SK-N-MC (cell line): Measurements from ENCODE around the gene AHNAK.
"Not testable (repeated sequence)": the region's sequence is repeated elsewhere in the genome, so short reads cannot be mapped to it uniquely, and the experiment has no call there.

ENCODE experiments used
- DNase-seq: peaks from one replicate; pipeline ENCODE4 v3.0.0-alpha.2; 2011; ENCODE audit warnings: low read depth, low spot score
- H3K27ac ChIP-seq: fragments of 200-600 bp; sonication (generic); 2 replicates; pipeline ENCODE4 v1.5.1; 2016; ENCODE audit warnings: mixed run types
- H3K36me3 ChIP-seq: fragments of 200-600 bp; sonication (generic); 2 replicates; pipeline ENCODE4 v1.6.1; 2017; ENCODE audit warnings: antibody characterized with exemption, low read length, mixed read lengths; ENCODE audit not compliant: insufficient read depth
- H3K4me3 ChIP-seq: fragments of 200-600 bp; sonication (generic); 2 replicates; pipeline ENCODE4 v1.5.1; 2016
- H3K9ac ChIP-seq: fragments of 200-600 bp; sonication (generic); 2 replicates; pipeline ENCODE4 v1.8.0; 2017; ENCODE audit warnings: mixed run types, mixed read lengths; ENCODE audit not compliant: insufficient read length
- H3K9me3 ChIP-seq: fragments of 200-600 bp; sonication (generic); 2 replicates; pipeline ENCODE4 v1.6.1; 2017; ENCODE audit warnings: low read depth, mild to moderate bottlenecking, antibody characterized with exemption, low read length, moderate library complexity, mixed read lengths
- EZH2 ChIP-seq: fragments of 200-600 bp; sonication (generic); IDR thresholded peaks from one replicate; pipeline ENCODE4 v1.6.1; 2017; ENCODE audit warnings: antibody characterized with exemption
- FOXP2 ChIP-seq: optimal IDR thresholded peaks from 2 replicates; pipeline ENCODE3; 2011; ENCODE audit warnings: mild to moderate bottlenecking, moderate library complexity; ENCODE audit not compliant: insufficient read depth; ENCODE audit errors: extremely low read length, control extremely low read depth
- POLR2AphosphoS5 ChIP-seq: IDR thresholded peaks from 2 replicates; pipeline ENCODE4 v1.6.1; 2012; ENCODE audit warnings: mild to moderate bottlenecking, low read depth, low read length, borderline replicate concordance

The AHNAK gene

DNA sequence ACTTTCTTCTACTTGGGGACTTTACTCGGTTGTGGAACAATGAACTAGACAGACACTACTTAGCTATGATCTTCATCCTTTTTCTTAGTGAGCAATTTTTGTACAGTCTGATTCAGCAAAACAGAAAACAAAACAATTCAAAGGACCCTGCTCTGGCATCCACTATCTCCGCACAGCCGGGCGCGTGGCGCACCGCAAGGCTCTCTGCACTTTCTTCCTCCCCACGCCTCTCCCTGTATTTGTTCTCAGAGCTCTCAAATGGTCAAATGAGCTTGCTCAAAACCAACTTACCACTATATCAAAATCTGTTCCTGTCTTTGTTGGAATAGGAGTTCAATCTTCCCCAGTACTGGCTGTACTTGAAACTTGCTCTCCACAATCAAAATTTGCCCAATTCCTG is 19.6 kb upstream of the AHNAK start:
- Histone ChIP-seq H3K9ac (peak overlapping the region; percentile 25), H3K27ac (peak overlapping the region; percentile 54; the same call in 1 of the 2 replicates), H3K9me3 (no peaks in the 10 kb centered on the region), H3K4me3 (no peak overlapping the region), H3K36me3 (peaks cover 91% of the 10 kb centered on the region)
- DNase-seq, result no peak
- TF ChIP-seq POLR2AphosphoS5 (no peak), EZH2 (no peak), FOXP2 (no peak)

GRCh38 chr11:62565100-62565802 is 18.6 kb upstream of the AHNAK start:
- peaks cover 90% of the 10 kb centered on the region for H3K36me3 ChIP-seq
- no peaks in the 10 kb centered on the region for H3K9me3 ChIP-seq
- H3K27ac ChIP-seq, result no peak overlapping the region
- no peak overlapping the region for H3K4me3 ChIP-seq
- TF ChIP-seq POLR2AphosphoS5 (no peak), EZH2 (no peak), FOXP2 (no peak)
- DNase-seq, result no peak
- no peak overlapping the region for H3K9ac ChIP-seq

- H3K4me3 ChIP-seq, DNase-seq, H3K9me3 ChIP-seq, H3K9ac ChIP-seq: not testable (repeated sequence)
- Histone ChIP-seq H3K27ac (peak overlapping the region; percentile 37; the same call in 1 of the 2 replicates), H3K36me3 (peaks cover 93% of the 10 kb centered on the region)
These were observed 15.1 kb upstream of the AHNAK start for GRCh38 chr11:62561677-62562230.

DNA sequence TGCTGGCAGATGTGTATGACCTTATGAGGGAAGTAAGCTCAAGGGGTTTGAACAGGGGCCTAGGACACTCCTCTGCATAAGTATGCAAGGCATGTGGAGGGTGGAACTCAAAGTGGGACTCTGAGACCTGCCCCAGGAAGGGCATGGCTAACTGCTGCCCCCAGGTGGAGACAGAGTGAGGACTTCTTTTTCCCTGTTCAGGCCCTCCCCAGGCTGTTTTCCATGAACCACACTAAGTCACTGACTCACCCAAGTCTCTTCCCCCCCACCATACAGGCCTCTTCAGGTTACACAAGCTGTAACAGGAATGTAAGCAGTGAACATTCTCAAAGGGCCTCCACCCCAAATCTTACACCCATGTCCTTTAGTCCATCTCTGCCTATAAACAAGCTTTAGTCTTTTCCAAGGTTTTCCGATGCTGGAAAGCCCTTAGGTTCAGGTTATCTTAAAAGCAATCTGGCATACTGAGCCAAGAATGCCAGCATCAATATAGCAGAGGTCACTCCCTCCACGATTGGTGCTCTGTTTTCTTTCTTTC is 14.0 kb upstream of the AHNAK start:
- Histone ChIP-seq H3K36me3 (peaks cover 85% of the 10 kb centered on the region), H3K27ac (peak overlapping the region; percentile 59; the same call in 1 of the 2 replicates), H3K9ac (no peak overlapping the region), H3K4me3 (no peak overlapping the region), H3K9me3 (no peaks in the 10 kb centered on the region)
- no peak for DNase-seq
- TF ChIP-seq POLR2AphosphoS5 (no peak), EZH2 (no peak), FOXP2 (no peak)

DNA sequence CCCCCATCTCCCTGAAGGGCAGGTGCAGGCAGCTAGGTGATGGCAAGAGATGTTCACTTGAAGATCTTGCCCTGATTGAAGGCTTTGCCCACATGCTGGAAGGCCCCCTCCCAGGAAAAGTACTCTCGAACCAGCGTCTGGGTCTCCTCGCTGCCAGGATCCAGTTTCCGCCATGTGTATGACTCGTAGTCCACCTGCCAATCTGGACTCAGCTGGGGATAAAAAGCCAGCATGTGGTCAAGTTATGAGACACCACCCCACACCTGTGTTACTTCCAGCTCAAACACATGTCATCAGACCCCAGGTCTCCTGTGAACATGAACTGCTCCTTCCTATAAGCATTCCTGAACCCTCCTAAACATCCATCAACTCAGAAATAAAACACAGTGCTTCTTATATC is 13.0 kb upstream of the AHNAK start:
- peak overlapping the region; percentile 46; the same call in 1 of the 2 replicates for H3K27ac ChIP-seq
- not testable (repeated sequence) for H3K4me3 ChIP-seq, H3K9ac ChIP-seq, H3K9me3 ChIP-seq, DNase-seq
- peaks cover 78% of the 10 kb centered on the region for H3K36me3 ChIP-seq

- peaks cover 78% of the 10 kb centered on the region for H3K36me3 ChIP-seq
- TF ChIP-seq FOXP2, result no peak
- no peak for TF ChIP-seq POLR2AphosphoS5
- TF ChIP-seq EZH2, result no peak
- H3K4me3 ChIP-seq, result no peak overlapping the region
- no peak for DNase-seq
- peak overlapping the region; percentile 48; the same call in 1 of the 2 replicates for H3K27ac ChIP-seq
- no peaks in the 10 kb centered on the region for H3K9me3 ChIP-seq
- no peak overlapping the region for H3K9ac ChIP-seq
These were observed 12.6 kb upstream of the AHNAK start for GRCh38 chr11:62559204-62559603.

GRCh38 chr11:62558669-62559068 is 12.1 kb upstream of the AHNAK start:
- TF ChIP-seq FOXP2 (no peak), EZH2 (no peak), POLR2AphosphoS5 (no peak)
- Histone ChIP-seq H3K27ac (peak overlapping the region; percentile 48; the same call in 1 of the 2 replicates), H3K36me3 (peaks cover 73% of the 10 kb centered on the region), H3K9ac (no peak overlapping the region), H3K9me3 (no peaks in the 10 kb centered on the region), H3K4me3 (no peak overlapping the region)
- DNase-seq, result no peak

DNA sequence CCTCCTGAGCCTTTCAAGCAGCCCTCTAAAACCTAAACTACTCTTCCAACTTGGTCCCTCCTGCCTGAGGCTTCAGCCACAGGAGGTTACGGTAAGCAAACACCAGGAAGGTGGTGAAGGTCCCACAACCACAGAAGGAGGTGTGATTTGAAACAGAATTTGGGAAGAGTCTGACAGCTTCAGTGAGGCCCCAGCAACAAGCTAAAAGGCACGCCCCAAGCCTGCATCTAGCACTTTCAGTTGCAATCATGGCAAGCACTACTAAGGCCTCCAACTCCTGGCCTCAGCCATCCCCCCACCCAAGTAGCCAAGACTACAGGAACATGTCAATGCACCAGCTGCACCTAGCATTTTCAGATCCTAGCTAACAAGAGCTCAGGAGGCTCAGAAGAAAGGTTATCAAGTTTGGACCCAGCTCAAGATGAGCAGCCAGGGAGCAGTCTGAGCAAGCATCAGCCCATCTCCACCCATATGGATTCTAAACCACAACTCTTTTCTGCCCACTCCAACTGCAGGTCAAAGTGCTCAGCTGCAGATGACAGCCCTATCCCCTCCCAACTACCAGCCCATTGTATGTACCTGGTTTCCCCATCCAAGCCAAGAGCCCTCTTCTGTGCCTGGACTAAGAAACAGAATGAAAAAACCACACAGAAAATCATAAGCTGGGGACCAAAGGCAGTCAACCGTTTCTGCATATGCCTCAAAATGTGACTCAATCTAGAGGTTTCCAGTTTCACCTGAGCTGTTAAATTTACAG is 10.4 kb upstream of the AHNAK start:
- no peak for TF ChIP-seq EZH2
- no peak; the same call in 1 of the 2 replicates for TF ChIP-seq POLR2AphosphoS5
- TF ChIP-seq FOXP2, result no peak
- peaks cover 57% of the 10 kb centered on the region for H3K36me3 ChIP-seq
- 0 out of 2 replicates have a peak overlapping the region, but pooled peaks have one; percentile 8 for H3K4me3 ChIP-seq
- DNase-seq, result no peak
- no peak overlapping the region for H3K9ac ChIP-seq
- H3K27ac ChIP-seq, result peak overlapping the region; percentile 93
- no peaks in the 10 kb centered on the region for H3K9me3 ChIP-seq
